ENCODE data around the gene SFRP5. TPM values are rescaled to one million over a fixed set of nuclear protein-coding genes. Genes with fewer than 3 reads are reported as not detected.

Gene SFRP5
- not detected in 2 replicates for total RNA-seq

GRCh38 chr10:97771913-97772823 lies at the start of gene SFRP5:
SFRP5 (minus strand) TSS chr10:97771999; CDS start chr10:97771833, 166 bp downstream.

GRCh38 chr10:97736902-97737769 lies 34.7 kb downstream of the SFRP5 start, which contains the start of gene ZFYVE27:
ZFYVE27 (plus strand) TSS chr10:97737128; CDS start chr10:97738478, 1,350 bp downstream.

Other genes with a start within 250 kb of the SFRP5 start
- 1.0 and 3.0 TPM in 2 replicates for gene ANKRD2, start 199.2 kb downstream of the SFRP5 start, total RNA-seq
- 0.55 and 1.2 TPM in 2 replicates for gene HOGA1, start 187.6 kb downstream of the SFRP5 start, total RNA-seq
- gene C10orf62, start 182.3 kb downstream of the SFRP5 start, total RNA-seq = not detected in 2 replicates
- 6.2 and 7.1 TPM in 2 replicates for gene MORN4, start 138.5 kb downstream of the SFRP5 start, total RNA-seq
- gene PI4K2A, start 131.3 kb downstream of the SFRP5 start, total RNA-seq = 43.9 and 60.5 TPM in 2 replicates
- gene AVPI1, start 84.8 kb downstream of the SFRP5 start, total RNA-seq = 23.0 and 23.2 TPM in 2 replicates
- 34.8 and 42.0 TPM in 2 replicates for gene MARVELD1, start 58.3 kb downstream of the SFRP5 start, total RNA-seq
- 11.6 and 15.9 TPM in 2 replicates for gene ZFYVE27, start 34.9 kb downstream of the SFRP5 start, total RNA-seq
- gene GOLGA7B, start 77.8 kb upstream of the SFRP5 start, total RNA-seq = 0.46 and 0.47 TPM in 2 replicates

Data from hair follicular keratinocyte (primary cell).